Smooth muscle cell (in vitro differentiated cells): Measurements from ENCODE around the gene ZNF791. TPM values are rescaled to one million over a fixed set of nuclear protein-coding genes. Genes with fewer than 3 reads are reported as not detected.
A peak's percentile ranks its signal among the peaks of the same experiment; 100 is the strongest.

ENCODE experiments used
- DNase-seq: peaks from one replicate; lab custom pipeline; 2025; ENCODE audit not compliant: unreplicated experiment; lab: John Stamatoyannopoulos, UW
- H2AFZ ChIP-seq: fragments of 200-600 bp; sonication (generic); 2 replicates; pipeline ENCODE4 v1.6.0; 2016; ENCODE audit warnings: antibody characterized with exemption, low read depth, mild to moderate bottlenecking
- H3F3A ChIP-seq: fragments of 200-600 bp; sonication (generic); 2 replicates; pipeline ENCODE4 v1.6.0; 2017; ENCODE audit warnings: antibody characterized with exemption, low read depth
- H3K27ac ChIP-seq: fragments of 200-600 bp; sonication (generic); 2 replicates; pipeline ENCODE4 v1.5.1; 2016; ENCODE audit warnings: low read depth, mild to moderate bottlenecking
- H3K27me3 ChIP-seq: fragments of 200-600 bp; sonication (generic); 2 replicates; pipeline ENCODE4 v1.6.1; 2016; ENCODE audit warnings: low read depth, mild to moderate bottlenecking
- H3K36me3 ChIP-seq: fragments of 200-600 bp; sonication (generic); 2 replicates; pipeline ENCODE4 v1.5.1; 2016; ENCODE audit warnings: low read depth
- H3K4me1 ChIP-seq: fragments of 200-600 bp; sonication (generic); 2 replicates; pipeline ENCODE4 v1.5.1; 2016; ENCODE audit warnings: low read depth
- H3K4me2 ChIP-seq: fragments of 200-600 bp; sonication (generic); 2 replicates; pipeline ENCODE4 v1.6.0; 2016; ENCODE audit warnings: mild to moderate bottlenecking
- H3K4me3 ChIP-seq: fragments of 200-600 bp; sonication (generic); 2 replicates; pipeline ENCODE4 v1.5.1; 2016; ENCODE audit warnings: mild to moderate bottlenecking
- H3K79me2 ChIP-seq: fragments of 200-600 bp; sonication (generic); 2 replicates; pipeline ENCODE4 v1.6.0; 2016; ENCODE audit warnings: low read depth, mild to moderate bottlenecking
- H3K9ac ChIP-seq: fragments of 200-600 bp; sonication (generic); 2 replicates; pipeline ENCODE4 v1.6.0; 2016; ENCODE audit warnings: low read depth
- H3K9me3 ChIP-seq: fragments of 200-600 bp; sonication (generic); replicated peaks from 2 replicates; pipeline ENCODE4 v1.5.1; 2016; ENCODE audit warnings: low read depth
- H4K20me1 ChIP-seq: fragments of 200-600 bp; sonication (generic); 2 replicates; pipeline ENCODE4 v1.6.0; 2016; ENCODE audit warnings: low read depth
- WGBS: methylation state at CpG from one replicate; pipeline ENCODE4 v1.1.7; 2016; ENCODE audit warnings: low lambda C conversion rate; 5-methylcytosine and 5-hydroxymethylcytosine counted together
- polyA plus RNA-seq: library from polyadenylated mRNA; unstranded; fragments of >200 nt; fragmentation: Nextera tagmentation; extraction: Ambion mirVana; gene quantifications from 2 replicates; pipeline ENCODE4 v1.2.1, GENCODE V29; 2016
- total RNA-seq: library from RNA; depleted of rRNA; stranded (reverse); fragments of >200 nt; gene quantifications from 2 replicates; pipeline ENCODE4 v1.2.3, GENCODE V29; 2014
- TF ChIP-seq, protein P1 (sequence below): fragments of 200-600 bp; sonication (generic); IDR thresholded peaks from 2 replicates; pipeline ENCODE4 v1.5.1; 2017; ENCODE audit warnings: borderline replicate concordance, mild to moderate bottlenecking, antibody characterized with exemption; ENCODE audit not compliant: insufficient read depth, poor library complexity, severe bottlenecking

Gene ZNF791
- total and polyA plus RNA-seq, 2 experiments from 2014 or later, result 15.3 to 17.4 TPM

DNA sequence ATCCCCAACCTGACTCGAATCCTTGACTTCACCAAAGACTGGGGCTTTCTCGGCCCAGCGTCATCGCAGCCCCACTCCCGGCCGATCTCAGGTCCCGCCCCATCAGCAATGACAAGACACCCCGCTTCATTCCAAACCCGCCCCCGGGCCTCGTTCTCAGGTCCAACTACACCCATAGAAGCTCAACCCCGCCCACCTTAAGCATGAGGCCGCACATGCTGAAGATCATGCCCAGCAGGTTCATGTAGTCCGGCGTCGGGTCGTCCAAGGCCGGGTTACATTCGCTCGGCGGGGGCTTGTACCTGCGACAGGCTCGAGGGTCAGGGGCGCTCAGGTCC lies 58.2 kb downstream of the ZNF791 start:
- no peaks in the 10 kb centered on the region for H3F3A ChIP-seq
- peak overlapping the region; percentile 83 for H2AFZ ChIP-seq
- no peaks in the 10 kb centered on the region for H4K20me1 ChIP-seq
- peak overlapping the region; percentile 65 for H3K4me3 ChIP-seq
- peaks cover 13% of the 10 kb centered on the region for H3K4me1 ChIP-seq
- H3K27ac ChIP-seq, result peak overlapping the region; percentile 96
- TF ChIP-seq, protein P1, sequence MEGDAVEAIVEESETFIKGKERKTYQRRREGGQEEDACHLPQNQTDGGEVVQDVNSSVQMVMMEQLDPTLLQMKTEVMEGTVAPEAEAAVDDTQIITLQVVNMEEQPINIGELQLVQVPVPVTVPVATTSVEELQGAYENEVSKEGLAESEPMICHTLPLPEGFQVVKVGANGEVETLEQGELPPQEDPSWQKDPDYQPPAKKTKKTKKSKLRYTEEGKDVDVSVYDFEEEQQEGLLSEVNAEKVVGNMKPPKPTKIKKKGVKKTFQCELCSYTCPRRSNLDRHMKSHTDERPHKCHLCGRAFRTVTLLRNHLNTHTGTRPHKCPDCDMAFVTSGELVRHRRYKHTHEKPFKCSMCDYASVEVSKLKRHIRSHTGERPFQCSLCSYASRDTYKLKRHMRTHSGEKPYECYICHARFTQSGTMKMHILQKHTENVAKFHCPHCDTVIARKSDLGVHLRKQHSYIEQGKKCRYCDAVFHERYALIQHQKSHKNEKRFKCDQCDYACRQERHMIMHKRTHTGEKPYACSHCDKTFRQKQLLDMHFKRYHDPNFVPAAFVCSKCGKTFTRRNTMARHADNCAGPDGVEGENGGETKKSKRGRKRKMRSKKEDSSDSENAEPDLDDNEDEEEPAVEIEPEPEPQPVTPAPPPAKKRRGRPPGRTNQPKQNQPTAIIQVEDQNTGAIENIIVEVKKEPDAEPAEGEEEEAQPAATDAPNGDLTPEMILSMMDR, result no peak
- DNase-seq, result peak; percentile 55
- 2% methylated on average over 22 of the region's 24 CpGs for WGBS
- no peaks in the 10 kb centered on the region for H3K9me3 ChIP-seq
- H3K79me2 ChIP-seq, result peaks cover 30% of the 10 kb centered on the region
- H3K36me3 ChIP-seq, result no peaks in the 10 kb centered on the region
- H3K9ac ChIP-seq, result peak overlapping the region; percentile 93
- no peaks in the 10 kb centered on the region for H3K27me3 ChIP-seq
- H3K4me2 ChIP-seq, result peak overlapping the region; percentile 96

DNA sequence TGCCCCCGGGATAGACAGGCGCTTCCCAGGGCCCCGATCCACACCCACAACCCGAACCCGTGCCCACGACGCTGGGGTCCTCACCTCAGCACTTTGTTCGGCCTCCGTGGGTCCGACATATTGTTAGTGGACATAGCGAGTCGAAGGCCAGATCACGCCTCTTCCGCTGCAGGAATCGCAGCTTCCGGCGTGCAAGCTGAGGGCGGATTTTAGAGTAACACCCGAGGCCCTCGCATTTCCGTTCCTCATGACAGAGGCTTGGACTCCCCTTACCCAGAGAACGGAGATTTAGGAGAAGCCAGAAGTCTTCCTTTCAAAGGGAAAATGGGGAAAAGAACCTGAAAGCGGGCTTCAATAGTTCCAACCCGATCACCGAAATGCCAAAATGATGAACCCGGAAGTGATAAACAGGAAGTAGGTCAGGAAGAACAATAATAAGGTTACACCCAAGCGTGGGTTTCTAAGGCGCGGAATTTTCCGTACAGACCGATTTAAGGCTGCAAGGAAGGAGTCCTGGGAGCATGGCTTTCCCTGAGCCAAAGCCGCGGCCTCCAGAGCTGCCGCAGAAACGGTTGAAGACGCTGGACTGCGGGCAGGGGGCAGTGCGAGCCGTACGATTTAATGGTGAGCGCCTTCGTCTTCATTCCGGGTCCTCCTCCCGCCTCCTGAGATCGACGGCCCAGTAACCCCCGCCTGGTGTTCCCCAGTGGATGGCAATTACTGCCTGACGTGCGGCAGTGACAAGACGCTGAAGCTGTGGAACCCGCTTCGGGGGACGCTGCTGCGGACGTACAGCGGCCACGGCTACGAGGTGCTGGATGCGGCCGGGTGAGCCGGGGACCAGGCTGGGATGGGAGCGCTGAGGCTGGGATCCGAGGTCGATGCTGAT lies 58.8 kb downstream of the ZNF791 start:
- H3K9me3 ChIP-seq, result no peaks in the 10 kb centered on the region
- peak overlapping the region; percentile 96 for H3K27ac ChIP-seq
- peak overlapping the region; percentile 93 for H3K9ac ChIP-seq
- TF ChIP-seq, protein P1, result no peak
- H2AFZ ChIP-seq, result peak overlapping the region; percentile 83
- H3F3A ChIP-seq, result no peaks in the 10 kb centered on the region
- peak overlapping the region; percentile 65 for H3K4me3 ChIP-seq
- peak overlapping the region; percentile 96 for H3K4me2 ChIP-seq
- peaks cover 13% of the 10 kb centered on the region for H3K4me1 ChIP-seq
- peak; percentile 55 for DNase-seq
- no peaks in the 10 kb centered on the region for H3K36me3 ChIP-seq
- peaks cover 30% of the 10 kb centered on the region for H3K79me2 ChIP-seq
- no peaks in the 10 kb centered on the region for H4K20me1 ChIP-seq
- H3K27me3 ChIP-seq, result no peaks in the 10 kb centered on the region
- WGBS, result 2% methylated on average over 64 of the region's 64 CpGs

- H3K4me3 ChIP-seq, result peak overlapping the region; percentile 65
- peaks cover 13% of the 10 kb centered on the region for H3K4me1 ChIP-seq
- no peak for DNase-seq
- H3K27ac ChIP-seq, result peak overlapping the region; percentile 96
- 61% methylated on average over 26 of the region's 26 CpGs for WGBS
- TF ChIP-seq, protein P1, result no peak
- no peaks in the 10 kb centered on the region for H3K27me3 ChIP-seq
- no peaks in the 10 kb centered on the region for H4K20me1 ChIP-seq
- H3K9me3 ChIP-seq, result no peaks in the 10 kb centered on the region
- no peaks in the 10 kb centered on the region for H3F3A ChIP-seq
- H3K36me3 ChIP-seq, result no peaks in the 10 kb centered on the region
- H3K79me2 ChIP-seq, result peaks cover 30% of the 10 kb centered on the region
- no peak overlapping the region for H2AFZ ChIP-seq
- H3K9ac ChIP-seq, result peak overlapping the region; percentile 93
- H3K4me2 ChIP-seq, result peak overlapping the region; percentile 96
Measured at GRCh38 chr19:12670159-12670928, 59.6 kb downstream of the ZNF791 start.
